Neural progenitor cell (in vitro differentiated cells): ENCODE data around the gene CELSR3. TPM values are rescaled to one million over a fixed set of nuclear protein-coding genes. Genes with fewer than 3 reads are reported as not detected.

Experiments used
- DNase-seq: peaks from one replicate; pipeline ENCODE4 v3.0.0-alpha.2; 2016; ENCODE audit warnings: low spot score
- H2AFZ ChIP-seq: fragments of 200-600 bp; sonication (generic); replicated peaks from 2 replicates; pipeline ENCODE4 v1.6.1; 2016; ENCODE audit warnings: antibody characterized with exemption
- H3F3A ChIP-seq: fragments of 200-600 bp; sonication (generic); 2 replicates; pipeline ENCODE4 v1.6.1; 2016; ENCODE audit warnings: antibody characterized with exemption, low read depth
- H3K27ac ChIP-seq: fragments of 200-600 bp; sonication (generic); 2 replicates; pipeline ENCODE4 v1.5.1; 2016; ENCODE audit warnings: mild to moderate bottlenecking
- H3K27me3 ChIP-seq: fragments of 200-600 bp; sonication (generic); 2 replicates; pipeline ENCODE4 v1.6.1; 2016; ENCODE audit warnings: mild to moderate bottlenecking, moderate library complexity
- H3K36me3 ChIP-seq: fragments of 200-600 bp; sonication (generic); 2 replicates; pipeline ENCODE4 v1.5.1; 2016
- H3K4me1 ChIP-seq: fragments of 200-600 bp; sonication (generic); 2 replicates; pipeline ENCODE4 v1.6.1; 2016; ENCODE audit warnings: mixed run types
- H3K4me2 ChIP-seq: fragments of 200-600 bp; sonication (generic); 2 replicates; pipeline ENCODE4 v1.6.1; 2016
- H3K4me3 ChIP-seq: fragments of 200-600 bp; sonication (generic); 2 replicates; pipeline ENCODE4 v1.5.1; 2016
- H3K79me2 ChIP-seq: fragments of 200-600 bp; sonication (generic); 2 replicates; pipeline ENCODE4 v1.6.1; 2016; ENCODE audit warnings: low read depth
- H3K9ac ChIP-seq: fragments of 200-600 bp; sonication (generic); 2 replicates; pipeline ENCODE4 v1.6.1; 2016
- H3K9me3 ChIP-seq: fragments of 200-600 bp; sonication (generic); 2 replicates; pipeline ENCODE4 v1.5.1; 2016; ENCODE audit warnings: low read depth
- H4K20me1 ChIP-seq: fragments of 200-600 bp; sonication (generic); 2 replicates; pipeline ENCODE4 v1.6.1; 2016; ENCODE audit warnings: low read depth
- H3K27ac Mint-ChIP-seq: 3 replicates; pipeline ENCODE4 v1.8.0; 2021; ENCODE audit warnings: mixed read lengths
- H3K27me3 Mint-ChIP-seq: 2 replicates; pipeline ENCODE4 v1.8.0; 2022; ENCODE audit warnings: low read depth, mild to moderate bottlenecking, inconsistent platforms, moderate library complexity, mixed read lengths; ENCODE audit not compliant: insufficient read depth
- H3K36me3 Mint-ChIP-seq: 3 replicates; pipeline ENCODE4 v1.8.0; 2021; ENCODE audit warnings: mixed read lengths
- H3K4me1 Mint-ChIP-seq: 3 replicates; pipeline ENCODE4 v1.8.0; 2021; ENCODE audit warnings: mixed read lengths
- H3K4me3 Mint-ChIP-seq: 3 replicates; pipeline ENCODE4 v1.8.0; 2021; ENCODE audit warnings: mild to moderate bottlenecking, moderate library complexity, mixed read lengths
- H3K9me3 Mint-ChIP-seq: 3 replicates; pipeline ENCODE4 v1.8.0; 2020; ENCODE audit warnings: mixed read lengths
- CTCF ChIP-seq: fragments of 200-600 bp; sonication (generic); IDR thresholded peaks from 2 replicates; pipeline ENCODE4 v1.5.1; 2017; ENCODE audit warnings: antibody characterized with exemption, mild to moderate bottlenecking
- EZH2 ChIP-seq: fragments of 200-600 bp; sonication (generic); IDR thresholded peaks from 2 replicates; pipeline ENCODE4 v1.6.1; 2017; ENCODE audit warnings: antibody characterized with exemption, mild to moderate bottlenecking, moderate library complexity
- EZH2phosphoT487 ChIP-seq: fragments of 200-600 bp; sonication (generic); IDR thresholded peaks from 2 replicates; pipeline ENCODE4 v1.6.1; 2017; ENCODE audit warnings: antibody characterized with exemption
- total RNA-seq: library from RNA; depleted of rRNA; stranded (reverse); fragments of >200 nt; gene quantifications from 2 replicates; pipeline ENCODE4 v1.2.3, GENCODE V29; 2015; ENCODE audit warnings: low replicate concordance

CELSR3 gene
- total RNA-seq, 1 donor from 2014 or later = 9.9 TPM

- Histone ChIP-seq H3K27me3 (no peaks in the 10 kb centered on the region), H2AFZ (no peak overlapping the region), H3K79me2 (peaks cover 14% of the 10 kb centered on the region), H3K9ac (no peak overlapping the region), H3K4me2 (no peak overlapping the region), H3K27ac (no peak overlapping the region), H3K9me3 (no peaks in the 10 kb centered on the region), H3K4me1 (peaks cover 18% of the 10 kb centered on the region), H3F3A (peaks cover 21% of the 10 kb centered on the region), H3K36me3 (no peaks in the 10 kb centered on the region), H4K20me1 (peaks cover 22% of the 10 kb centered on the region), H3K4me3 (no peak overlapping the region)
- DNase-seq = no peak
- Mint-ChIP-seq H3K4me1 (peaks cover 20% of the 10 kb centered on the region), H3K27ac (no peak overlapping the region), H3K27me3 (peaks cover 7% of the 10 kb centered on the region), H3K36me3 (peaks cover 7% of the 10 kb centered on the region), H3K9me3 (no peaks in the 10 kb centered on the region), H3K4me3 (peak overlapping the region; percentile 90)
- TF ChIP-seq CTCF (no peak), EZH2 (no peak), EZH2phosphoT487 (no peak)
Measured at GRCh38 chr3:48637305-48637704, 25.4 kb downstream of the CELSR3 start.

DNA sequence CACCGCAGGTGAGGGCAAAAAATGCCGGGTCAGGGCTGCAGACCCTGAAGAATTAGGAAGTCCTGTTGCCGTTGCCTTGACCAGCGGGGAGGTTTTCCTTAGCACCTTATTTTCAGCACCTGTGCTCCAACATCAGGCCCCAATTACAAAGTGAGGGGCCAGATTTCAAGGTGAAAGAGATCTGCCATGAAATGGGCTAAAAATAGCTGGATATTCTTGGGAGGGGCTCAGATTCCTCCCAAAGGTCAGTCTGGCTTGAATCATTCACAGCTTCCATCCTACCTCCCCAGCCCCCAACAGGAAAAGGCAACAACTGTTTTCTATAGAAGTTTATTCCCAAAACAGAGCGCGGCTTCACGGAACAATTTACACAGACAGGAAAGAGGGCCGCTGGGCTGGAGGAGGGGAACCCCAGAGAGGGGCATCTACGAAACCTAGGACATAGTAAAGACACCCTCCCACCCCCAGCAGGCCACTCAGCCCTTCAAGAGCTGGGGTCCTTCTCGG, 26.5 kb downstream of the CELSR3 start:
- no peak for DNase-seq
- TF ChIP-seq EZH2 = no peak
- no peak for TF ChIP-seq EZH2phosphoT487
- no peak for TF ChIP-seq CTCF
- Mint-ChIP-seq H3K9me3 (no peaks in the 10 kb centered on the region), H3K27me3 (peaks cover 8% of the 10 kb centered on the region), H3K27ac (peak overlapping the region; percentile 63), H3K4me3 (peak overlapping the region; percentile 90), H3K36me3 (peaks cover 12% of the 10 kb centered on the region), H3K4me1 (peaks cover 20% of the 10 kb centered on the region)
- peak overlapping the region; percentile 57 for H2AFZ ChIP-seq
- peak overlapping the region; percentile 11 for H3K9ac ChIP-seq
- H3K4me2 ChIP-seq = peak overlapping the region; percentile 98
- no peaks in the 10 kb centered on the region for H3K27me3 ChIP-seq
- peaks cover 18% of the 10 kb centered on the region for H3K4me1 ChIP-seq
- peaks cover 14% of the 10 kb centered on the region for H3K79me2 ChIP-seq
- peak overlapping the region; percentile 30 for H3K27ac ChIP-seq
- H3K4me3 ChIP-seq = peak overlapping the region; percentile 78
- H4K20me1 ChIP-seq = peaks cover 24% of the 10 kb centered on the region
- no peaks in the 10 kb centered on the region for H3K9me3 ChIP-seq
- H3K36me3 ChIP-seq = no peaks in the 10 kb centered on the region
- peaks cover 21% of the 10 kb centered on the region for H3F3A ChIP-seq

DNA sequence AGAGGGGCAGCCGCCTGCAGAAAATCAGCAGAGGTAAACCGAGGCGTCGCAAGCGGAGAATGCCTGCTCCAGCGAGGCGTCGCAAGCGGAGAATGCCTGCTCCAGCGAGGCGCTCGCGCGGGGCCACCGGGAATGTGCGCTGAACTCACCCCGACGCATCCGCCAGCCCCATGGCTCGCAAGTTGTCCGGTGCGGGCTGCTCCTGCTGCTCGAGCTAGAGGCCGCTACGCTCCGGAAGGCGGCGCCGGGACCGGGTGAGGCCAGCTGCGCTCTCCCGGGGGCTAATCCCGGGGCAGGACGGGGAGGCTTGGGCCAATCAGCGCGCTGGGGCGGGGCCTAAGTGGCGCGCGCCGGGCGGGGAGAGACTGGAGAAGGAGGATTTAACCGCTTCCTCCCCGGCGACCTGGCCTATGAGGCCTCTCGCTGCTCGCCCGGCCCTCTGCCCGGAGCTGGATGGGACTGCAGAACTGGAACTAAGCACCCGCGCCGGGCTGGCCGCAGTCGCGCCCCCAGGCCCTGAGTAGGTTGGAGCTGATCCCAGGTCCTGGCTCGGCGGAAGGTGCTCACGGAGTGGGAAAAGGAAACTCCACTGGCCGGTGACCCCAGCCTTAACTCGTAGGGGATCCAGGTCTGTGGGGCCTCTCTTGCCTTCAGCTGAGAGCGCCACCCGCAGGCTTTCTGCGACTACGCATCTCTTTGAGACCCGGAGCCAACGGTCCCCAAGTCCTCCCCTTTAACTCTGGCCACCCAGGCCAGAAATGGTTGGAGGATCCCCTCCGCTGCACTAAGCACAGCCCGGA, 27.3 kb downstream of the CELSR3 start, which contains the start of gene SLC26A6:
Gene SLC26A6 (minus strand): TSS at position 240 of the 800 bp plus-strand sequence. CDS start 68 bp downstream, at position 172.
- no peaks in the 10 kb centered on the region for H3K36me3 ChIP-seq
- DNase-seq = peak; percentile 100
- H3K4me3 ChIP-seq = peak within 1 kb of the TSS; percentile 78
- peak within 1 kb of the TSS; percentile 63 for H3K27ac Mint-ChIP-seq
- peak within 1 kb of the TSS; percentile 55 for H3K27ac ChIP-seq
- H3K9me3 ChIP-seq = no peaks in the 10 kb centered on the region
- H2AFZ ChIP-seq = peak within 1 kb of the TSS; percentile 57
- H3K4me3 Mint-ChIP-seq = peak within 1 kb of the TSS; percentile 90
- H3K36me3 Mint-ChIP-seq = peaks cover 12% of the 10 kb centered on the region
- peaks cover 18% of the 10 kb centered on the region for H3K4me1 ChIP-seq
- H3K4me1 Mint-ChIP-seq = peaks cover 20% of the 10 kb centered on the region
- peaks cover 14% of the 10 kb centered on the region for H3K79me2 ChIP-seq
- peak within 1 kb of the TSS; percentile 98 for H3K4me2 ChIP-seq
- H4K20me1 ChIP-seq = peaks cover 24% of the 10 kb centered on the region
- H3K27me3 Mint-ChIP-seq = peaks cover 9% of the 10 kb centered on the region
- peak; percentile 77 for TF ChIP-seq CTCF
- TF ChIP-seq EZH2phosphoT487 = peak; percentile 12
- TF ChIP-seq EZH2 = peak; percentile 36
- H3K9ac ChIP-seq = peak within 1 kb of the TSS; percentile 71
- H3K9me3 Mint-ChIP-seq = no peaks in the 10 kb centered on the region
- H3F3A ChIP-seq = peaks cover 21% of the 10 kb centered on the region
- H3K27me3 ChIP-seq = no peaks in the 10 kb centered on the region
